Measurements from ENCODE around the gene PAXX.

The PAXX gene

DNA sequence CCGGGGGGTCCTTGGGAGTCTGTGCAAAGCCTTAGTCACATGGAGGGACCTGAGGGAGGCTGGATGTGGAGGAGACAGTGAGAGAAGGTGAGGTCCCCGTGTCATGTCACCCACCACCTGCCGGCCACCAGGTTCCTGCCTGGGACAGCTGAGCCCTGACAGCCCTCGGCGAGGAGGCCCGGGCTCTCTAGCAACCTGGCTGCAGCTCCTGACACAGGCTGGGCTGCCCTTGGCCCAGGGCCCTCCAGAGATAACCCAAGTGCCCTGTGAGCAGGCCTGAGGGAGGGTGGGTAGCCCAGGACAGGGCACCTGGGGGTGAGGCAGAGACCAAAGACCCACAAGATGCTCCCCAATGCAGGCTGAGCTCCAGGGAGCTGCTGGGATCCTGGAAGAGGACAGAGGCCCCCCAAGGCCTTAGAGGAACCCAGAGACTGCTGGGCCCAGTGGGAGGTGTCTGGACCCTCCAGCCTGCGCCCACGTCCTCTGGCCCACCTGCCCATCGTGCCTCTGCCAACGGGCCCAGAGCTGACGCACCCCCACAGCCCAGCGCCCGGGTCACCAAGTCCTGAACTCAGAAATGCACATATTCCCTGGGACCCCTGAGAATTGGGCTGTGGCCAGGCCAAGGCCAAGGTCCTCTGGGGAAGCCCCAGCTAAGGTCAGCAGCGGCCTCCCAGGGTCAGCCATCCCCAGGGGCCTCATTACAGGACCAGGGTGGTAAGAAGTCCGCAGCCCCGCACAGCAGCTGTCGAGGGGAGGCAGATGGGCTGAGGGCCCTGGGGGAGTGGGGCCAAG lies 23.7 kb upstream of the PAXX start:
- no peak for DNase-seq

DNA sequence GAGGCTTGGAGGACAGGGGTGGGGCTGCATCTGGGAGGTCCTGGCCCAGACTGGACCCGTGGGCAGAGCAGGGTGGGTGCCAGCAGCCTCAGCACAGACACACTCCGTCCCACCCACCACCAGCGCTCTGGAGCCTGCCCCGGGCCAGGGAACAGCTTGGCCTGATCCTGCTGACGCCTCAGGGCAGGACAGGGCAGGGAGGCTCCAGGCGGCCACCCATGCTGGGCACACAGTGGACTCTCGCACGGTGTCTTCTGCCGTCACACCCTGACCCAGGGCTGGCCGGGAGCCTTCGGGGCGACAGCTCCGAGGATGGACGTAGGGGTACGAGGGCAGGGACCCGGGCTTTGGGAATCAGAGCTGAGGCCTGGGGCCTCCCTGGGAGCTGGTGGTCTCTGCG lies 23.1 kb upstream of the PAXX start:
- DNase-seq: no peak

DNA sequence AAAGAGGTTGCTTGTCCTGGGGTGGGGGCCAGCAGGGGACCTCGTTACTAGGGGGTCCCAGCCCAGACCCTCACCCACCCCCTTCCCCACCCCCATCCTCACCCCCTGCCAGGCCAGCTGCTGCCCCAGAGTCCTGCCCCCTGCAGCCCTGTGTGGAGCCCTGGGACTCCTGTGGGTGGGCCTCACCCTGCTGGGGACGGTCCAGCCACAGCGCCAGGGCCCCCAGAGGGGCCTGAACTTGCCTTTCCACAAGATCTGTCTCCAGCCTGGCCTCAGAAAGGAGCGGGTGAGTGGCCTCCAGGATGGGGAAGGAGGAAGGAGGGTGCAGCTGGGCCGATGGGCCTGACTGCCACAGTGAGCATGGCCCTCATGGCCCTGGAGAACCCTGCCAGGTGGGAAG lies 22.4 kb upstream of the PAXX start:
- DNase-seq: no peak

DNA sequence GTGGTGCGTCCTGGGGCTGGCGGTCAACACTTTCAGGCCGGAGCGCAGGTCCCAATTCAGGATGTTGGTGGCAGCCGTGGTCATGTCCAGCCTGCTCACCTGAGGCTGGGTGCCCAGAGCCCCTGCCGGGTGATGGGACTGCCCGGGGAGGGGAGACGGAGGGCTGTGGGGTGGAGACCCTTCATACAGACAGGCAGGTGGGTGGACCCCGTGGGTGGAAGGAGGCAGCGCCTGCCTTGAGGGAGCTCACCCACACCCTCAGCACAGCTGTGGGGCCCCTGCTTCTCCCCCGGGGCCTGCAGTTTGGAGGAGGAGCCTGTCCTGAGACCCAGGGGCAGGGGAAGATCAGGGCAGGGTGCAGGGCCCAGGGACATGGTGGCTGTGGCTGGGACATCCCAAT lies 21.9 kb upstream of the PAXX start:
- no peak for DNase-seq

DNA sequence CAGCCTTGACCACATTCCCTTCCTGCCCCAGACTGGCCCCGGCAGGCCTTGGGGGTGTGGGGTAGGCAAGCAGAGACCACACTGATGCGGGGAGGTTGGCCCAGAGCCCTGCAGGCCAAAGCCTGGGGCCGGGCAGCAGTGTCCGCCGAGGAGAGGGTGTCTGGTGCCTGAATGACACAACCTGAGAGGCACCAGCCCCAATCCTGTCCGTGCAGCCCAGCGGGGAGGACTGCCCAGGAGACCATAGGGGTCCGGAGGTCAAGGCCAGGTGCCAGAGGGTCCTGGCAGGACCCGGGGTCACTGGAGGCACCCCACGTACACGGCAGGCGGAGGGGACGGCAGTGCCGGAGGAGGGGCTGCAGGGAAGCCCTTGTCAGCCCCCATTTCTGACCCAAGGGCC lies 20.5 kb upstream of the PAXX start:
- DNase-seq: no peak

DNA sequence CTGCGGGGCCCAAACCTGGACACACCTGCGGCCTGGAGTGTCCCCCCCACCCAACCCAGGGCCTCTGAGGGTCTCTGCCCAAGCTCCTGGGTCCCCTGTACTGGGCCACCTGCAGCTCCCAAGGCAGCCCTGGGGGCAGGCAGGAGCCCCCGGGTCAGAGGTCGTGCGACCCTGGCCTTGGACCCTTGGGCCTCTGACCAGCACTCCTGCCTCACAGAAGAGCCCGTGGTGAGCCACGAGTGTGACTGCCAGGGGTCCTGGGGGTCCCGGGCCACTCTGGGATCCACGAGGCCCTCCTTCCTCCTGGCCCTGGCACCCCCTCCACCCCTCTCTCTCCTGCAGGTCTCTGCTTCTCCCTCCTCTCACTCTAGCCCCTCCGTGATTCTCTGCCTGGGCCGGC lies 19.9 kb upstream of the PAXX start:
- DNase-seq: no peak

DNA sequence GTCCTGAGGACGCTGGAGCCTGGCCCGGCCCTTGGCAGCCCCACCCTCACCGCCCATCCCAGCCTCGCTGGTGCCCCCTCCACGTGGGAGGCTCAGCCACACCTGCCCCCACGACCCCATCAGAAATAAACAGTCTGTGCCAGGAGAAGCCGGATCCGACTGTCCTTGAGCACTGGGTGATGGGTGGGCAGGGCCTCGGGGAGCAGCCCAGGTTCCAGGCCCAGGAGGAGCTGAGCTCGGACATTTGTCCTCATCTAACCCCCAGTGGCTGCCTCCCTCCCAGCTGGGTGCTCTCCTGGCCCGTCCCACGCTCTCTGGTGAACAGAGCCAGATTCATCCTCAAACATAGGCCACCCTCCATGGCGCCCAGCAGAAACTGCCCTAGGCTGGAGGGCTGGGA lies 19.5 kb upstream of the PAXX start:
- DNase-seq: no peak

DNA sequence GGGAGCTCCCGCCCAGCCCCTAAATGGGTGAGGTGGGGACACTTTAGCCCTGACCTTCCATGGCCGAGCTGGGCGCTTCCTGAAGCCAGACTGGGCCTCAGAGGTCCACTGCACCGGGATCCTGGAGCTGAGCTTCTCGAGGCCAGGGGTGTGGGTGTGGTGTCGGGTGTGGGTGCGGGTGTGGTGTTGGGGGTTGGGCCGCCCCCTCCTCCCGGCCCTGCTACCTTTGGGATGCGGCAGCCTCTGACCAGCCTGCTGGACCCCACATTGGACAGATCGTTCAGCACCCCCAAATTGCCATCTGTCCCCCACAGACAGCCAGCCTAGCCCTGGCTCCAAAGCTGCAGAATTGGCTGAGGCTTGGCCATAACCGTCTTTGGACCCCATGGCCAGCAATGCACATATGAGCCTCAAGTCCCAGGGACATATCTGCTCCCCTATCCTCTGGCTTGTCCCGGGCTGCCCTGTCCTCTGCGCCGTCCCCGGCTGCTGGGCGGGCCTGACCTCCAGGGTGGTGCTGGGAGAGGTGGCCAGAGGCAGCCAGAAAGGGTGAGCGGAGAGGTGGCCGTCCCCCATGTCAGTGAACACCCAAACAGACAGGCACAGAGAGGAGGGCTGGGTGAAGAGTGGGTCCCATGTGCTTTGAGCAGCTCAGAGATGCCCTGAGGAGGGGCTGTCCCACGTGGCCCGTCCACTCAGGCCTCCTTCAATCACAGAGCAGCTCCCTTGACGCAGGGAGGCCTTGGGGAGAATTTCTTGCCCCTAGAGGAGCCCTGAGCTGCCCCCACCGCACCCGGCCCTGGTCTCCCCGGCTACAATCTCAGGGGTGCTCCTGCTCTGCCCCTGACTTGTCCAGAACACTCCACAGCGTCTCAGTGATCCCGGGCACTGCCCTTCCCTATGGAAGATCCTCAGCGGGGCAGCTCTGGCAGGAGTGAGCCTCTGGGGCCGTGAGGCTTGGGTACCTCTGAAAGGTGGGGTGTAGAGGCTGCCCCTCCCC lies 18.3 kb upstream of the PAXX start:
- no peak for DNase-seq

DNA sequence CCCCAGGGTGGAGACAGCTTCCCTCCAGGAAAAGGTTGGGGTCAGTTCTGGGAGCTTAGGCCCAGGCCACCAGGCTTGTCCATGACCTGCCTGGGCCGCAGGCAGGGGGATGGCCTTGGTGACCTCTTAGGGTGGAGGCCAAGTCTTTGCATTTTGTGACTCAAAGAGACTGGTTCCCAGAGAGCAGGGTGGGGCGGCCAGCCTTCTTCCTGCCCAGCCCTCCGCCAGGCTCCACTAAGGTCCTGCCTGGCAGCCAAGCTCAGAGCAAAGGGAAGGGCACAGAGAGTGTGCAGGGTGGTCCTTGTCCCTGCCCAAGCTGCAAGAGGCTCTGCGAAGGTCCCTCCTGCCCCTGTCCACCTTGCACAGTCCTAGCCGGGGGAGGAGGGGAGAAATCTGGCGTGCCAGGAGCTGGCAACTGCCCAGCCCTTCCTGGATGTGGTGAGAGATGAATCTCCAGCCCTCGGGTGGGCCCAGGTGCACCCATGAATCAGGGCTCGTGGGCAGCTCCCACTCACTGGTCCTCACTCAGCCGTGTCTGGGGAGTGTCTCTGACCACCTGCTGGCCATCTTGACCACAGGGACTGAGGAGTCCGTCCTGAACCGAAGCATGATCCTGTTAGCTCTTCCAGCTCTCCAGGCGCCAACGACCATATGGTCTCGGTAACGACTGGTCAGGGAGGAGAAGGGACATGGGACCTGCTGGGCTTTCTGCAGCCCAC lies 17.2 kb upstream of the PAXX start:
- no peak for DNase-seq

DNA sequence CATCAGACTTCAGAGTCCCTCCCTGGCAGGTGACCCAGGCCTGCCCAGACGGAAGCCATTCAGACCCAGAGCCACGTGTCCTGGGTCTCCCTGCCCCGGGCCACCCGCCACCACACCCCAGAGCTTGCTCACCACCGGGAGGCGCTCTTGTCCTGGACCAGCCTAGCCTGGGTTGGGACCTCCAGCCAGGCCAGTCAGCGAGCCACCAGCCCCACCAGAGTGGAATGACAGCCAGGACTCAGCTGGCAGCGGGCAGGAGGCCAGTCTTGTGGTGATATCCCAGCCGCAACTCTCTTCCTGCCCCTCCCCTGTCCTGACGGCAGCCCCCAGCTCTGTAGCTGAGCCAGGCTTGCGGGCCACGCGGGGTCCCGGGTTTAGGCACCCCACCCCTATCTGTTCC lies 16.6 kb upstream of the PAXX start:
- peak; percentile 55 for DNase-seq

DNA sequence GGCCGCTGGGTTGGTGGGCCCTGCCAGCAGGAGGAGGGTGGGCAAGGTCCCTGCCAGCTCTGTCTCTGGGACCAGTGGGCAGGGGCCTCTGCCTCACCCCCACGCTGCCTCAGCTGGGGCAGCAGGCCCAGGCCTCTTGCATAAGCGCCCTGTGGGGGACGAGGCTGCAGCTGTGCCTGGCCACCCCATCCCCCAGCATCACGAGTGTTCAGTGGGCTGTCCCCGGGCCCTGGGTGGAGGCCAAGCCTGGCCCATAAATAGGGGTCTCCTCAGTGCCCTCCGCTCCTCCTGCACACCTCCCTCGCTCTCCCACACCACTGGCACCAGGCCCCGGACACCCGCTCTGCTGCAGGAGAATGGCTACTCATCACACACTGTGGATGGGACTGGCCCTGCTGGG lies 15.0 kb upstream of the PAXX start, which contains the start of gene PTGDS:
TSS of gene PTGDS (plus strand) at position 282 of the 400 bp plus-strand sequence. CDS start at position 357, 75 bp downstream.
- DNase-seq: no peak

DNA sequence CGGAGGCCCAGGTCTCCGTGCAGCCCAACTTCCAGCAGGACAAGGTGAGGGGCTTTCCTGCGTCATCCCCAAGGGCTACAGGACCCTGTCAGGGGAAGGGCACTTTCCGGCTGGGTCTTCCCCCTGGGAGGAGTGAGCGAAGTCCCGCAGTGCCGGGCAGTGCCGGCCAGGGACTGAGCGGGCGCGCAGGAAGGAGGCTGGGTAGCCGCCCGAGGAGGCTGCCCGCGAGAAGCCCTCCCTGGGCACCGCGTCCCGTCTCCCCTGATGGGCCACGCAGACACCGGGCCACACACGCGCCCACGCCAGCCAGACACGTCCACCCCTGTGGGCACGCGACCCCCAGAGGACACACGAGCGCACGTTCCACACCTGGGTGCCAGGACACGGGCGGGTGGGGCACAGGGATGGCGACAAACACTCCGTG lies 14.6 kb upstream of the PAXX start:
- no peak for DNase-seq

DNA sequence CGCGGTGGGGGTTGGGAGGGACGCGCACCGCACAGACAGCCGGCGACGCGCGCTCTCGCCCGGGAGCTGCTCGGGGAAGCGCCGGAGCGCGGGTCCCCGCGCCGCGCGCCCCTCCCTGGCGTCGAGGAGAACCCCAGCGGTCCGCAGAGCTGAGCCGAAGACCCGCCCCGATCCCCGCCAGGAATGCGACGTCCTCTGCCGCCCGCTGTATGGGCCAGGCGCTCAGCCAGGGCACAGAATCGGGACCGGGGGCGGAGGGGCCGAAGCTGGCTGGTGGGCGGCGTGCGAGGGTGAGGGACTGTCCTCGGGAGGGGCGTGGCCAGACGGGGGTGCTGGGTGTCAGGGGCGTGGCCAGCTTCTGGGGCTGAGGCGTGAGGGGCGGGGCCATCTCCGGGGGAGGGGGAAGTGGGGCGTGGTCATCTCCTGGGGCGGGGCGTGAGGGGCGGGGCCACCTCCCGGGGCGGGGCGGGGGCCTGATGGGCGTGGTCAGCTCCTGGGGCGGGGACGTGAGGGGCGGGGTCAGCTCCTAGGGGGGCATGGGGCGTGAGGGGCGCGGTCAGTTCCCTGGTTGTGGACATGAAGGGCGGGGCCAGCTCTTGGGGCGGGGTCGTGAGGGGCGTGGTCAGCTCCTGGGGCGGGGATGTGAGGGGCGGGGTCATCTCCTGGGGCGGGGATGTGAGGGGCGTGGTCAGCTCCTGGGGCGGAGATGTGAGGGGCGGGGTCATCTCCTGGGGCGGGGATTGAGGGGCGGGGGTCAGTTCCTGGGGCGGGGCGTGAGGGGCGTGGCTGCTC lies 14.0 kb upstream of the PAXX start:
- peak; percentile 73 for DNase-seq

DNA sequence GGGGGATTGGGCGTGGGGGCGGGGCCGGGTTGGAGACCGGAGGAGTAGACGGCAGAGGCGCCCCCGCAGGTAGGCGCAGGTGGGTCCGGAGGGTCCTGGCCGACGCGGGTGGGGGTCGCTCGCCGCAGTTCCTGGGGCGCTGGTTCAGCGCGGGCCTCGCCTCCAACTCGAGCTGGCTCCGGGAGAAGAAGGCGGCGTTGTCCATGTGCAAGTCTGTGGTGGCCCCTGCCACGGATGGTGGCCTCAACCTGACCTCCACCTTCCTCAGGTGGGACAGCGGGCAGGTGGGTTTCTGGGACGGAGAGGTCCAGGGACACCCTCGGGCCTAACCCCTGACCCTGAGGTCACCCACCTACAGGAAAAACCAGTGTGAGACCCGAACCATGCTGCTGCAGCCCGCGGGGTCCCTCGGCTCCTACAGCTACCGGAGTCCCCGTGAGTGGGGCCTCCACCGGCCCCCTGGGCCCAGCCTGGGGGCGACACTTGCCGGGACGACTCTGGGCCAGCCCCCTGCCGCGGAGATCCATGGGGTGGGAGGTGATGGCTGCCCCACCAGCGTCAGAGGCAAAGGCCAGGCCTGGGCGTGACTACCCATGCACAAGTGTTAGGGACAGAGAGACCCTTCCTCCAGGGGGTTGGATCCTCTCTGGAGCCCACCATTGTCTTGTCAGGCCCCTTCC lies 13.2 kb upstream of the PAXX start:
- no peak for DNase-seq

DNA sequence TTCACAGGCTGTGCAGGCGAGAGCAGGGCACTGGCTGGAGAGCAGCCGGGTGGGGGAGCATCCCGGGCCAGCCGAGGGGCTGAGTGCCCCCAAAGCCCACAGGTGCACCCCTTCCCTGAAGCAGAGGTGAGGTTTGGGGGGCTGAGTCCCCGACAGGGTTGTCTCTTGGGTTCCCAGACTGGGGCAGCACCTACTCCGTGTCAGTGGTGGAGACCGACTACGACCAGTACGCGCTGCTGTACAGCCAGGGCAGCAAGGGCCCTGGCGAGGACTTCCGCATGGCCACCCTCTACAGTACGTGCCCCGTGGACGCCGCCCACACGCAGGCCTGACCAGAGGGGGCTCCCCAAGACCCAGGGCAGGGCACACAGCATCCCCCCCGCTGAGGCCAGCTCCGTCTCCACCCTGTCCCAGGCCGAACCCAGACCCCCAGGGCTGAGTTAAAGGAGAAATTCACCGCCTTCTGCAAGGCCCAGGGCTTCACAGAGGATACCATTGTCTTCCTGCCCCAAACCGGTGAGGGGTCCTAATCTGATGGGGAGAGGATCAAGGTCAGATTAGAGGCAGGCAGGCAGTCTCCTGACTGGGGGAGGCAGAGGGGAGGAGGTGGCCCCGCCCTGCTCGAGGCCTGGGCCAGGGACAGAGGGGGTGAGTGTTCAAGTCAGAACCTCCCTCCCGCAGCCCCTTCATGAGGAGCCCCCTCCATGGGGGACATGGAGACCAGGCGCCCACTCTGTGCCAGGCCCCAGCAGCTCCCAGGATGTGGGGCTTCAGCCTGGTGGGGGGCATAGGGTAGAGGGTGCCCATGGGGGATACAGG lies 12.2 kb upstream of the PAXX start:
- DNase-seq: no peak

DNA sequence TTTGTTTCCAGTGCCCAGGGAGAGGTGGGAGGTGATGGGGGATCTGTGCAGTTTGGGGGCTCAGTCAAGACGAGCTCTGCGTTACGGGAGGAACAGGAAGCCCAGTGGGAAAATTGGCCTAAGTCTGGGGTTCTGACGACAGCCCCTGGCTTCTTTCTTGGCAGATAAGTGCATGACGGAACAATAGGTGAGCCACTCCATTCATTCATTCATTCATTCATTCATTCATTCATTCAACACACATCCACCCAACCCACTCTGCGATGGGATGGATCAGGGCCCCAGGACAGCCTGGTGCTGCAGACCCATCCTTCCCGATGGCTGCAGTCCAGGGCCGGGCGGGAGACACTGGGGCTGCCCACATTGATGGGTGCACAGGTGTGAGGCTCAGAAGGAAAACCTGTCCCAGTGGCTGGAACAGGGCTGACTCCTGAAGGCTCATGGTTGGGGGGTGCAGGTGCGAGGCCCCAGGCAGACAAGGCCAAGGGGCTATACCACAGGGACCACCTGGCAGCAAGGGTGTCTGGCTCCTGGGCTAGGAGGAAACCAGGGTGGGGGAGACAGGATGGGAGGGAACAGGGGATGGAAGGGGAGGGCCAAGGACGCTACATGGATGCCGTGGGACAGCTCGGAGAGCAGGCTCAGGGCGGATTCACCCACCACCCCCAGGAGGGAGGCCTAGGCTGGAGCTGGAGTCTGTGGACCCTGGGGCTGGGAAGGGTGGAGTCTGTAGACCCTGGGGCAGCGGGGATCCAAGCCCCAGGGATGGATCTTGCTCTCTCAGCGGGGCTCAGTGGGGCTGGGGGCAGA lies 11.3 kb upstream of the PAXX start:
- no peak for DNase-seq

DNA sequence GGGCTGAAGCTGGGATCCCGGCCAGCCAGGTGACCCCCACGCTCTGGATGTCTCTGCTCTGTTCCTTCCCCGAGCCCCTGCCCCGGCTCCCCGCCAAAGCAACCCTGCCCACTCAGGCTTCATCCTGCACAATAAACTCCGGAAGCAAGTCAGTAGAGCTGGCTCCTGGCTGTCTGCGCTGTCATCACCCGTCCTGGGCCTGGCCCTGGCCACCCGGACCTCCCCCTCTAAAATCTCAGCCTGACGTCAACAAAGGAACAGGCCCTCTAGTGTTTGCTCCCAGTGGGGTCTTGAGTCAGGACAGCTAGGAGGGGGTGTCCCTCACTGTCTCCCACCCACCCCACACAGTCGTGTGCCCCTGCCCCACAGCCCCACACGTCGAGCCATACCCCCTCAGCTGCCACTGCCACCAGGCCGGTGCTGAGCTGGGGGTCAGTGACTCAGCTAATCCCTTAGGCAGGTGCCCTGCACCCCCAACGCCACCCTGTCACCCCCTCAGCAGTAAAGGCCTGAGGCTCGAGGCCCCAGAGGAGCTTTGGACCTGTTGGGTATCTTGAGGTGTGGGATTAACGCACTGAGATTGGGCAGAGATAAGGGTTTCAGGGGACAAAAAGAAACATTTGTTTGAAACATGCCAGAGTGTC lies 10.5 kb upstream of the PAXX start:
- no peak for DNase-seq

DNA sequence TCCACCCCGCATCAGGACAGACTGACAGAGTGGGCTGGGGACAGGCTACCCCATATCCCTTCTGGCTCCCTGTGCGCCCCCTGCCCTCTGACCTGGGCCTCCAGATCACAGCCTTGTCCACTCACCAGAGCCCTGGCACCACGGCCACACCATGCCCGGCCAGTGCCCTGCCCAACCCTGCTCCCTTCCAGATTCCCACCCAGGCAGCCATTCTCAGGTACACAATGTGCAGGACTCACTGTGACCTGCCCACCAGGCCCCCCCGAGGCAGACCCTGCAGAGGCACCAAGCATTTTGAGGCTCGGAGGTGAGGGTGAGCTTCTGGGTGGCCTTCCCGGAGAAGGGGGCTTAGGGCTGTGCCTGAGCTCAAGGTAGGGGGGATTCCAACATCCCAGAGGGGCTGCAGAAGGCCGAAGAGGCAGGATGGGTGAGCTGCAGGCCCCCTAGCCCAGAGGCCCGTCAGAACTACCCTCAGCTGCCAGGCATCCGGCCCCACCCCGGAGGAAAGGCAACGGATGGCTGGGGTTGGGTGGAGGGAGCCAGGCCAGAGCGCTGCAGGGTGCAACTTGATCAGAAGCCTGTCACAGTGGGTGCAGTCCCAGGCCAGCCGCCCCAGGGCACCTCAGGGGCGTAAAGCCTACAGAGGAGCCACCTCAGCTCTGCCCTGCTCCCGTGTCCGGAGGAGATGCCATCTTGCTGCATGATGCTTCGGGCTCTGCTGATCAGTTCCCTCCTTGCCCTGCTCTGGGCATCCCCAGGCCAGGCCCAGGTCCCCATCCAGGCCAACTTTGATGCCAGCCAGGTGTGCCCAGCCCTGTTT lies 9.8 kb upstream of the PAXX start, which contains the start of gene LCNL1:
TSS of gene LCNL1 (plus strand) at position 762 of the 820 bp plus-strand sequence. CDS start 594 bp downstream, outside the sequence.
- DNase-seq: no peak
